ENCODE measurements around the gene KIAA1191. TPM values are rescaled to one million over a fixed set of nuclear protein-coding genes. Genes with fewer than 3 reads are reported as not detected.

The KIAA1191 gene
- total and polyA plus RNA-seq, 9 of the 15 experiments (the other 6 are each of a cell fraction or from before 2014, with no cell fraction given) = 31.0 to 80.2 (median 45.7) TPM

DNA sequence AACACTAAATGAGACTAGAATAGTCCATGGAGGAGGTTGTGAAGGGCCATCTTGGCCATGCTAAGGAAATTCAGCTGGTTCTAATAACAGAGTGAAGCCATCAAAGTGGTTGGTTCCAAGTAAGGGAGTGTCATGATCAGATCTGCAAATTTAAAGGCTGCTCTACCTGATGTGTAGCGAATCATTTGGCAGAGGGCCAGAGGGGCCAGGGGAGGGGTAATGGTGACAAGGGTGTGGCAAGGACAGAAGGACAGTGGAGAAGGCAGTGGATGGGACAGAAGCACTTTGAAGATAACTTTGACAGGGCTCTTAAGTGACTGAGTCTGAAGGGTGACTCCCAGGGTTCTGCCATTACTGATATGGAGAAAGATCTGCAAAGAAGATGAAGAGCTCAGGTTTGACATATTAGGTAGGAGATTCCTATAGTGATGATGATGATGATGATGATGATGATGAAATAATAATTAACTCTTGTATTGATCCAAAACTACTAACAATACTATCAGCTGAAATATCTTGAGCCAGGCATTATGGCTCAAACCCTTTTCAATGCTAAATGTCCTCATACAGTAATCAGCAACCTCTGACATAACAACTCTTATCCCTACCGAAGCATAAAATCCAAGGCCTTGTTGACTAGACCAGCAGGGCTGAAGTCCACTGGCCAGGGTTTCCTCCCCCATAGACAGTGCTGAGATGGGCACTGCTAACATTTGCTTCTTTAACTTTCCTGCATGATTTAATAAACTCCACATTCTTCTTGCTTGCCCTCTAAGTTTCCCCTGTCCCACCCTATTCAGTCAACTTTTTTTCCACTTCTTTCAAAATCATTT lies 20.0 kb downstream of the KIAA1191 start (continued):
- TF ChIP-seq BMI1 (IDR thresholded peaks at IDR 0.05; ENCODE audit: low read length) = no peak
- TF ChIP-seq PCBP2 (IDR thresholded peaks at IDR 0.05; ENCODE audit: low read depth, low read length, poor library complexity, severe bottlenecking) = no peak
- TF ChIP-seq SMARCE1 (IDR thresholded peaks at IDR 0.05) = no peak
- no peak for TF ChIP-seq MAFK (IDR thresholded peaks at IDR 0.05; ENCODE audit: low read length)
- no peak for TF ChIP-seq ZNF224 (CRISPR knock-in tag; IDR thresholded peaks at IDR 0.05)
- no peak for TF ChIP-seq CTCFL (IDR thresholded peaks at IDR 0.05; ENCODE audit: borderline replicate concordance, insufficient read depth, low read depth, low read length, poor library complexity, severe bottlenecking)
- TF ChIP-seq E2F8 (IDR thresholded peaks at IDR 0.05; ENCODE audit: low read depth, partially characterized antibody) = no peak
- TF ChIP-seq ARID1B (IDR thresholded peaks at IDR 0.05) = peak; percentile 63
- TF ChIP-seq RFX7 (CRISPR knock-in tag; IDR thresholded peaks at IDR 0.05) = no peak
- TF ChIP-seq MED1 (CRISPR knock-in tag; IDR thresholded peaks at IDR 0.05; ENCODE audit: borderline replicate concordance) = no peak
- TF ChIP-seq ESRRB (CRISPR knock-in tag; IDR thresholded peaks at IDR 0.05; ENCODE audit: borderline replicate concordance) = no peak
- TF ChIP-seq ZNF232 (CRISPR knock-in tag; IDR thresholded peaks at IDR 0.05) = no peak
- TF ChIP-seq SNIP1 (IDR thresholded peaks at IDR 0.05; ENCODE audit: low read depth) = no peak
- no peak for TF ChIP-seq ARID3A (IDR thresholded peaks at IDR 0.05; ENCODE audit: borderline replicate concordance, low read depth, low read length)
- TF ChIP-seq TFAP4 (CRISPR knock-in tag; IDR thresholded peaks at IDR 0.05; ENCODE audit: borderline replicate concordance) = no peak
- no peak for TF ChIP-seq ZNF239 (CRISPR knock-in tag; IDR thresholded peaks at IDR 0.05)
- TF ChIP-seq, protein P1, sequence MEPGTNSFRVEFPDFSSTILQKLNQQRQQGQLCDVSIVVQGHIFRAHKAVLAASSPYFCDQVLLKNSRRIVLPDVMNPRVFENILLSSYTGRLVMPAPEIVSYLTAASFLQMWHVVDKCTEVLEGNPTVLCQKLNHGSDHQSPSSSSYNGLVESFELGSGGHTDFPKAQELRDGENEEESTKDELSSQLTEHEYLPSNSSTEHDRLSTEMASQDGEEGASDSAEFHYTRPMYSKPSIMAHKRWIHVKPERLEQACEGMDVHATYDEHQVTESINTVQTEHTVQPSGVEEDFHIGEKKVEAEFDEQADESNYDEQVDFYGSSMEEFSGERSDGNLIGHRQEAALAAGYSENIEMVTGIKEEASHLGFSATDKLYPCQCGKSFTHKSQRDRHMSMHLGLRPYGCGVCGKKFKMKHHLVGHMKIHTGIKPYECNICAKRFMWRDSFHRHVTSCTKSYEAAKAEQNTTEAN (CRISPR knock-in tag; IDR thresholded peaks at IDR 0.05) = no peak
- TF ChIP-seq KLF13 (tag; IDR thresholded peaks at IDR 0.05; ENCODE audit: borderline replicate concordance, low read depth) = no peak
- TF ChIP-seq NFRKB (IDR thresholded peaks at IDR 0.05; ENCODE audit: low read depth) = no peak
